Nephron progenitor cell (in vitro differentiated cells): ENCODE data around the gene UBE2D3.
A peak's percentile ranks its signal among the peaks of the same experiment; 100 is the strongest.

Experiments used
- DNase-seq: peaks from one replicate; pipeline ENCODE4 v3.0.0; 2021
- H3K27ac Mint-ChIP-seq: 2 replicates; pipeline ENCODE4 v1.8.0; 2021; ENCODE audit warnings: mild to moderate bottlenecking, moderate library complexity, mixed read lengths
- H3K27me3 Mint-ChIP-seq: 2 replicates; pipeline ENCODE4 v1.8.0; 2021; ENCODE audit warnings: mild to moderate bottlenecking, low read depth, mixed read lengths; ENCODE audit not compliant: poor library complexity
- H3K36me3 Mint-ChIP-seq: 2 replicates; pipeline ENCODE4 v1.8.0; 2021; ENCODE audit warnings: low read depth, mixed read lengths
- H3K4me1 Mint-ChIP-seq: 2 replicates; pipeline ENCODE4 v1.8.0; 2021; ENCODE audit warnings: mixed read lengths
- H3K4me3 Mint-ChIP-seq: 2 replicates; pipeline ENCODE4 v1.8.0; 2021; ENCODE audit warnings: mild to moderate bottlenecking, moderate library complexity, mixed read lengths
- H3K9me3 Mint-ChIP-seq: 2 replicates; pipeline ENCODE4 v1.8.0; 2021; ENCODE audit warnings: mild to moderate bottlenecking, moderate library complexity, mixed read lengths
- TF ChIP-seq, protein P1 (sequence below): fragments of 200-600 bp; sonication (generic); IDR thresholded peaks from 2 replicates; pipeline ENCODE4 v1.5.0; 2021; ENCODE audit warnings: antibody characterized with exemption

UBE2D3 gene

DNA sequence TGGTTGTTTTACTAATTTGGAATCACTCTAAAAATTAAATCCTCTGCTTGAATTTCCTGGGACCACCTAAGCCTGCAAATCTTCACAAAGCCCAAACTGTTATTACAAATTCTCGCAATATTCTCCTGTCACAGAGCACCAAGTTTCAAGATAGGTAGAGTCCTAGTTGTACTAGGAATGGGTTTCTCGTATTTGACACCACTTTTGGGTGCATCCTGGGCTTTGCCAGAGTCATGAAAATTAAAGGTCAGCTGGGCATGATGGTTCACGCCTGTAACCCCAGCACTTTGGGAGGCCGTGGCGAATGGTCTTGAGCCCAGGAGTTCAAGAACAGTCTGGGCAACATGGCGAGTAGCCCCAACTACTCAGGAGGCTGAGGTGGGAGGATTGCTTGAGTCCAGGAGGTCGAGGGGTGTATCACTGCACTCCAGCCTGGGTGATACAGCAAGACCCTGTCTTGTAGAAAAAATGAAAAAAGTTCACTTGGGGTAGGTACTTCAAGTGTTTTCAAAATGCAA, 36.0 kb downstream of the UBE2D3 start:
- TF ChIP-seq, protein P1, sequence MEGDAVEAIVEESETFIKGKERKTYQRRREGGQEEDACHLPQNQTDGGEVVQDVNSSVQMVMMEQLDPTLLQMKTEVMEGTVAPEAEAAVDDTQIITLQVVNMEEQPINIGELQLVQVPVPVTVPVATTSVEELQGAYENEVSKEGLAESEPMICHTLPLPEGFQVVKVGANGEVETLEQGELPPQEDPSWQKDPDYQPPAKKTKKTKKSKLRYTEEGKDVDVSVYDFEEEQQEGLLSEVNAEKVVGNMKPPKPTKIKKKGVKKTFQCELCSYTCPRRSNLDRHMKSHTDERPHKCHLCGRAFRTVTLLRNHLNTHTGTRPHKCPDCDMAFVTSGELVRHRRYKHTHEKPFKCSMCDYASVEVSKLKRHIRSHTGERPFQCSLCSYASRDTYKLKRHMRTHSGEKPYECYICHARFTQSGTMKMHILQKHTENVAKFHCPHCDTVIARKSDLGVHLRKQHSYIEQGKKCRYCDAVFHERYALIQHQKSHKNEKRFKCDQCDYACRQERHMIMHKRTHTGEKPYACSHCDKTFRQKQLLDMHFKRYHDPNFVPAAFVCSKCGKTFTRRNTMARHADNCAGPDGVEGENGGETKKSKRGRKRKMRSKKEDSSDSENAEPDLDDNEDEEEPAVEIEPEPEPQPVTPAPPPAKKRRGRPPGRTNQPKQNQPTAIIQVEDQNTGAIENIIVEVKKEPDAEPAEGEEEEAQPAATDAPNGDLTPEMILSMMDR, result no peak
- H3K27ac Mint-ChIP-seq, result peak overlapping the region; percentile 37
- H3K27me3 Mint-ChIP-seq, result no peaks in the 10 kb centered on the region
- peaks cover 67% of the 10 kb centered on the region for H3K36me3 Mint-ChIP-seq
- no peaks in the 10 kb centered on the region for H3K4me1 Mint-ChIP-seq
- H3K4me3 Mint-ChIP-seq, result no peak overlapping the region
- DNase-seq, result no peak
- peaks cover 5% of the 10 kb centered on the region for H3K9me3 Mint-ChIP-seq

DNA sequence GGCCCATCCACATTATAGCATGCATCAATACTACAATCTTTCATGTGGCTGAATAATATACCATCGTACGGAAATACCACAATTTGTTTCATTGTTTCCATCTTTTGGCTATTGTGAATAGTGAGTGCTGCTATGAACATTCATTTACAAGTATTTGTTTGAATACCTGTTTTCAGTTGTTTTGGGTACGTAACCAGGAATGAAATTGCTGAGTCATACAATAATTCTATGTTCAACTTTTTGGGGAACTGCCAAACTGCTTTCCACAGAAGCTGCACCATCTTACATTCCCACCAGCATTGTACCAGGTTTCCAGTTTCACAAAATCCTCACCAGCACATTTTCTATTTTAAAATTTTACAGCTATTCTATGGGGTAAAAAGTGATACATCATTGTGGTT, 38.0 kb downstream of the UBE2D3 start:
- no peak for DNase-seq
- H3K27me3 Mint-ChIP-seq, result no peaks in the 10 kb centered on the region
- H3K9me3 Mint-ChIP-seq, result peaks cover 5% of the 10 kb centered on the region
- TF ChIP-seq, protein P1, result no peak
- H3K27ac Mint-ChIP-seq, result no peak overlapping the region
- peaks cover 47% of the 10 kb centered on the region for H3K36me3 Mint-ChIP-seq
- no peak overlapping the region for H3K4me3 Mint-ChIP-seq
- H3K4me1 Mint-ChIP-seq, result no peaks in the 10 kb centered on the region

DNA sequence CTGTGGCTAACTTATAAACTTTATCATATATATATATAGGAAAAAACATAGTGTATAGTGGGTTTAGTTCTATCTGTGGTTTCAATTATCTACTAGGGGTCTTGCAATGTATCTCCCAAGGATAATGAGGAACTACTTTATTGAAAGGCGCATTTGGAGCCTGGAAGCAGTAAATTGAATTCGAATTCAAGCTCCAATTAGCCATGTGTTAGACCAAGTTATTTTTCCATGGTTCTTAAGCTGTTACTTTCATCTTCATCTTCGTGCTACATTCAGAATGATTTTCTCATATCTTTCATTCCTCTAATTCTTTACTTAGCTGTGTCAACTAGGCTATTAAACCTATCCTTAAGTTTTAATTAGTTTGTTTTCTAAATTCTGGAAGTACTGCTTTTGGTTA, 39.4 kb downstream of the UBE2D3 start:
- TF ChIP-seq, protein P1, result no peak
- Mint-ChIP-seq H3K4me1 (no peaks in the 10 kb centered on the region), H3K4me3 (no peak overlapping the region), H3K9me3 (peaks cover 5% of the 10 kb centered on the region), H3K27ac (no peak overlapping the region), H3K27me3 (no peaks in the 10 kb centered on the region), H3K36me3 (peaks cover 36% of the 10 kb centered on the region)
- no peak for DNase-seq

DNA sequence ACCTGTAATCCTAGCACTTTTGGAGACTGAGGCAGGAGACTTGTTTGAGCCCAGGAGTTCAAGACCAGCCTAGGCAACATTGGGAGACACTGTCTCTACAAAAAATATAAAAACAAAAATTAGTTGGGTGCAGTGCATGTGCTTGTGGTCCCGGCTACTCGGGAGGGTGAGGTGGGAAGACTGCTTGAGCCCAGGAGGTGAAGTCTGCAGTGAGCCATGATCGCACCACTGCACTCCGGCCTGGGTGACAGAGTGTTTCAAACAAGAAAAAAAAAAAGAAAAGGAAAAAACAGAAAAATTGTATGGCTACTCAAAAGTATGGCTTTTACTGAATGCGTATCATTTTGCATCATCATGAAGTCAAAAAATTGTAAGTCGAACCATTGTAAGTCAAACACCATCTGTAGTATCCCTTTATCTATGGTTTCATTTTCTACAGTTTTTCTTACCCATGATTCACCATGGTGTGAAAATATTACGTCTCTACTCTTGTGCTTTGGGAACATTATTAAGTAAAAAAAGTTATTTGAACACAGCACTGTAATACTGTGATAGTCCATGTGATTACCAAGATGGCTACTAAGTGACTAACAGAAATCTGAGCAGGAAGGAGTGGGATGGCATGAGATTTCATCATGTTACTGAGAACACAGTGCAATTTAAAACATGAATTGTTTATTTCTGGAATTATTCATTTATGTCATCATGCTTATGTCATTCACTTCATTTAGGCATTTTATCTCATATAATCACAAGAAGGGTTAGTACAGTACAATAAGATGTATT, 40.1 kb downstream of the UBE2D3 start:
- Mint-ChIP-seq H3K9me3 (peaks cover 5% of the 10 kb centered on the region), H3K4me1 (no peaks in the 10 kb centered on the region), H3K36me3 (peaks cover 29% of the 10 kb centered on the region), H3K4me3 (no peak overlapping the region), H3K27ac (no peak overlapping the region), H3K27me3 (no peaks in the 10 kb centered on the region)
- TF ChIP-seq, protein P1, result no peak
- DNase-seq, result no peak

DNA sequence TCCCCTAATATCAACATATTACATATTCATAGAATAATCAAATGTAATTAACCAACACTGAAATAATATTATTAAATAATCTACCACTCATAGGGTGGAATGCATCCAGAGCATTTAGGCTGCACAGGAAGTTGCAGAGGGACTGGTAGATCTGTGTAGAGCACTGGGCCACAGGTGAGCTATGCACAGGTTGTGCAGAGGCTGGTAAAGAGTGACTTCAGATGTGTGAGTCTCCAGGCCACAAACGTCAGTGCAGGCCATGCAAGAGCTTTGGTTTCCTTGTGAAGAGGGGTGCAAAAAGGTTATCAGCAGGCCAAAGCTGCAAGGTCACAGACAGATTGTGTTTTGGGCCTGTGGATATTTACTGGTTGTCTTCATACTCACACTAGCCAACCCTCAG, 41.1 kb downstream of the UBE2D3 start:
- DNase-seq, result no peak
- H3K9me3 Mint-ChIP-seq, result peaks cover 5% of the 10 kb centered on the region
- H3K4me1 Mint-ChIP-seq, result no peaks in the 10 kb centered on the region
- TF ChIP-seq, protein P1, result no peak
- H3K27me3 Mint-ChIP-seq, result no peaks in the 10 kb centered on the region
- H3K4me3 Mint-ChIP-seq, result no peak overlapping the region
- no peak overlapping the region for H3K27ac Mint-ChIP-seq
- H3K36me3 Mint-ChIP-seq, result peaks cover 19% of the 10 kb centered on the region

DNA sequence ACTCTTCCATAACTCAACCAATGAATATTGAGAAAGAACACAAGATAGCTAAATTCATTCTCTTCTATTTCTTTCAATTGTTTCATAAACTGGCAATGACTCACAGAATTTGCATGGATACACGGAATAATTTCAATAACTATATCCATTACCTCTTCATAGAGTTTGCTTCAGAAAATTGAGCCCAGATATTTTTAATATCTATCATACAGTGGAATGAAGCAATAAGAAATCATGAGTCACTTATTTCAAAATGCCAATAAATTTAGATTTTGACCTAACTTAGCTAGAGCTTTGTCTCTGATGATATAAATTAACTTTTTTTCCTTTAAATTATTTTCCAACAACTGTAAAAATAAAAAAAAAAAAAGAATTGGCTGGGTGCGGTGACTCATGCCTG, 44.3 kb downstream of the UBE2D3 start:
- H3K27ac Mint-ChIP-seq, result no peak overlapping the region
- H3K36me3 Mint-ChIP-seq, result no peaks in the 10 kb centered on the region
- no peak overlapping the region for H3K4me3 Mint-ChIP-seq
- H3K4me1 Mint-ChIP-seq, result peaks cover 5% of the 10 kb centered on the region
- peaks cover 7% of the 10 kb centered on the region for H3K27me3 Mint-ChIP-seq
- no peak for DNase-seq
- H3K9me3 Mint-ChIP-seq, result no peaks in the 10 kb centered on the region
- TF ChIP-seq, protein P1, result no peak
